Activated naive CD4-positive, alpha-beta T cell treated with anti-CD3 and anti-CD28 coated beads, Interleukin-2, amount 10 ng/mL, durations not matched to agents 7 days and 5 days (primary cell): ENCODE results near the gene GRIK1.

ENCODE experiments used
- CTCF ChIA-PET: fragments of 350-600 bp; sonication (Branson Sonifier 250); formaldehyde crosslinking; loops from one replicate; lab custom pipeline; 2021; ENCODE audit warnings: antibody characterized with exemption; lab: Charles Lee
- DNase-seq: peaks from one replicate; pipeline ENCODE4 v3.0.0-alpha.2; 2020
- H3K27ac Mint-ChIP-seq: one replicate; pipeline ENCODE4 v1.8.0; 2021; ENCODE audit warnings: mild to moderate bottlenecking, moderate library complexity, mixed read lengths
- H3K27me3 Mint-ChIP-seq: one replicate; pipeline ENCODE4 v1.8.0; 2021; ENCODE audit warnings: mild to moderate bottlenecking, mixed read lengths
- H3K36me3 Mint-ChIP-seq: one replicate; pipeline ENCODE4 v1.8.0; 2021; ENCODE audit warnings: mixed read lengths
- H3K4me1 Mint-ChIP-seq: one replicate; pipeline ENCODE4 v1.8.0; 2021; ENCODE audit warnings: mixed read lengths
- H3K4me3 Mint-ChIP-seq: one replicate; pipeline ENCODE4 v1.8.0; 2021; ENCODE audit warnings: mild to moderate bottlenecking, moderate library complexity, mixed read lengths
- H3K9me3 Mint-ChIP-seq: one replicate; pipeline ENCODE4 v1.8.0; 2021; ENCODE audit warnings: mixed read lengths

Gene GRIK1

DNA sequence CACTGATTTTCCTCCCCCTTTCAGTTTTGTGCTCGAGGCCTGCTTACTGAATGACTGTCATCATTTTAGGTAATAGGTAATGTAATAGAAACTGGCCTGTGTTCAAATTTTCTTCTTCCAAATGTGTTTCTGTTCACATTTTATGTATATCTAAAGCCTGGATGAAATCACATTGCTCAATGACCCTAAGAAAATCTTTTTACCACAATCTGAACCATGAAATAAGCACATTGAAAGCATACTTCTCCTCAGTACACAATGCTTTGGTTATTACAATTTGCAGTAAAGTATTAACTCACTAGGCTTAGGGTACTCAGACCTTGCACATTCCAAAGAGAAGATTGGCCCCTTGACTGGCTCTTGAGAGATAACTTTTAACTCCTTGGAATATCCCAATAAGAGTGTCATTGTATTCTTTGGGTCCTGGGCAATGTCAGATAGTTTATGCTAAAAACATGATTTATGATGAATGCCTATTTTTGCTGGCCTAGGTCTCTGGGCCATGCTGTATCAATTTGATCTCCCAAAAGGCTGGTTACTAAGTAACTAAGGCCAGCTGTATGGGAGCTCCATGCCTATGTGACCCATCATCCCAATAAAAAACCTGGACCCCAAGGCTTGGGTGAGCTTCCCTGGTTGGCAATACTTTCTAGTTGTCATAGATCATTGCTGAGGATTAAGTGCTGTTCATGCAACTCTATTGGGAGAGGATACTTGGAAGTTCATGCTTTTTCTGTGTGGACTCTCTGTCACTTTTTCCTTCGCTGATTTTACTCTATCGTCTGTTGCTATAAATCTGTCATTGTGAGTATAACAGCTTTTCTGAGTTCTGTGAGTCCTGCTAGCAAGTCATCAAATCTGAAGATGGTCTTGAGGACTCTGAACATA, 293.9 kb downstream of the GRIK1 start:
- Mint-ChIP-seq H3K4me1 (no peaks in the 10 kb centered on the region), H3K9me3 (no peaks in the 10 kb centered on the region), H3K4me3 (no peak overlapping the region), H3K27me3 (no peaks in the 10 kb centered on the region), H3K27ac (no peak overlapping the region), H3K36me3 (no peaks in the 10 kb centered on the region)
- CTCF ChIA-PET, result interaction anchor here (0.6 to 1.0 kb wide), 2 partner anchors 7 to 12 kb away, joined by 3 read pairs; no protein-coding TSS in a partner anchor
- DNase-seq, result no peak

- Mint-ChIP-seq H3K4me1 (no peaks in the 10 kb centered on the region), H3K4me3 (no peak overlapping the region), H3K9me3 (no peaks in the 10 kb centered on the region), H3K27ac (no peak overlapping the region), H3K27me3 (no peaks in the 10 kb centered on the region), H3K36me3 (no peaks in the 10 kb centered on the region)
- CTCF ChIA-PET, result interaction anchor here (1.0 kb wide), 1 partner anchor 80 kb away, joined by 3 read pairs; no protein-coding TSS in a partner anchor
- no peak for DNase-seq
These were observed 296.5 kb downstream of the GRIK1 start for GRCh38 chr21:29643289-29643688.

DNA sequence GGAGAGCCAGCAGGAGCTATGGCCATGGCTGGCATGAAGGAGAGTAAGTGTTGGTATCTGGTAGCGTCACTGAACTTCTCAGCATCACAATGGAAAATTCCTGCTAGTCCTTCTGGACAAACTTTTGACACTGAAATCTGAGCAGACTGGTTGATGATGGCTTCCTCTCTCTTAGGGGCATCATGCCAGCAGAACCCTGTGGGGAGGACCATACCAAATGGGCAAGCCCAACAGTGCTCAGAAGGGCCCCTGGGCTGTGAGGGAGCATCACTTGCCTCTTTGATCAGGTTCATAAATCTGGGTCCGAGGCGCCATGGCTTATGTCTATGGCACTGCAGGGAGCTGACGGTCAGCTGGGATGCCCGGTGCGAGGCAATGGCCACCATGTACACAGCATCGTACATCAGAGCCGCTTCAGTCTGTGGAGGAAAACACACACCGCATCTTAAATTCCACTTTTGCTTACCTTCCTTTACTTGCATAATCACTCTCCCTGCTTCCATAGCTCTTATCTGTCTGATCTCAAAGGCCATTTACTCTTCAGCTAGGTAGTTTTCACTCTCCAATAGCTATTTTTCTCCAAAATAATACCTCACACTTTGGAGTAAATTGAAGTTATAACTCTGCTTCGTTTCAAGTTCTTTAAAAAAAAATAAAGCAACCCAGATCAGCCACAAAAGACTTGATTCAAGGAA, 297.1 kb downstream of the GRIK1 start:
- no peak overlapping the region for H3K27ac Mint-ChIP-seq
- CTCF ChIA-PET, result interaction anchor here (1.0 kb wide), 1 partner anchor 80 kb away, joined by 3 read pairs; no protein-coding TSS in a partner anchor
- no peak overlapping the region for H3K4me3 Mint-ChIP-seq
- H3K36me3 Mint-ChIP-seq, result no peaks in the 10 kb centered on the region
- H3K9me3 Mint-ChIP-seq, result no peaks in the 10 kb centered on the region
- DNase-seq, result no peak
- H3K27me3 Mint-ChIP-seq, result no peaks in the 10 kb centered on the region
- no peaks in the 10 kb centered on the region for H3K4me1 Mint-ChIP-seq

DNA sequence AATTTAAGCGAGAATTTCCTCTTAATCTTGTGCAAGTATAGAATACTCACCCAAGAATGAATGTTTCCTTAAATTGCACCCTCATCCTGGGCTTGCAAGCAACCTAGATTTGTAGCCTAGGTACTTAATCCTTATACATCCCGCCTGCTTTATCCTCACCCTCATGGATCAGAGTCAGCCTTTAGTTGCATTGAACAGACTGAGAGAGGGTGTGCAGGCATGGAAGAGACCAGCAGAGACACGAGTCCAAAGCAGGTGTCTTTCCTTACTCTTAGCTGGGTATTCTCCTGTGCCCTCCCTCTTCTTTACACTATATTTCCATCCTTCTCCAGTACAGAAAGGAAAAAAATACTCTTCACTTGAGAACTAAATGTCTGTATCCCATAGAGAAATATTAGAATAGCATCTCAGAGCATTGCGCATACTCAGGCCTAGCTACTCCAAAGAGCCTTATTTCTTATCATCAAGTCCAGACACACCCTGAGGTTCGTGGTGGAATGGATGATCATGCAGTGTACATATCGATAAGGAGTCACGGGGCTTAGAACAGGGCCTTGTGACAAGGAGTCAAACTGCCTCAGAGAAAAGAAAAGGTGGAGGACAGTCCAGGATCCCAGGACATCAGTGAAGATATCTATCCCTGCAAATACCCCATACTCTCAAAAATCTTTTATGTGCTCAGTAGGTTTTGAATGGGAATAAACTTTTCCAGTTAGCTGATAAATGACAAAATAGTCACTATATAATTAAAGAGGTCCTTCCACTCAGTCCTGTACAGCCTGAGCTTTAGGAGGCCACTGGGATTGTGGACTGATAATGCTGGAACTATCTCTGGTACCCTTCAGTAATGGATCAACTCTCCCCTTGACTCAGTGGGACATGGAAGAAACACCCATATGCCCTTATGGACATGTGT, 297.9 kb downstream of the GRIK1 start:
- CTCF ChIA-PET, result no interaction called here
- Mint-ChIP-seq H3K4me1 (no peaks in the 10 kb centered on the region), H3K4me3 (no peak overlapping the region), H3K36me3 (no peaks in the 10 kb centered on the region), H3K9me3 (no peaks in the 10 kb centered on the region), H3K27ac (no peak overlapping the region), H3K27me3 (no peaks in the 10 kb centered on the region)
- no peak for DNase-seq

- no peak overlapping the region for H3K4me3 Mint-ChIP-seq
- DNase-seq, result no peak
- H3K27ac Mint-ChIP-seq, result no peak overlapping the region
- no peaks in the 10 kb centered on the region for H3K27me3 Mint-ChIP-seq
- no peaks in the 10 kb centered on the region for H3K36me3 Mint-ChIP-seq
- H3K9me3 Mint-ChIP-seq, result no peaks in the 10 kb centered on the region
- H3K4me1 Mint-ChIP-seq, result no peaks in the 10 kb centered on the region
- CTCF ChIA-PET, result no interaction called here
These were observed 298.7 kb downstream of the GRIK1 start for GRCh38 chr21:29641001-29641634.

- H3K9me3 Mint-ChIP-seq, result no peaks in the 10 kb centered on the region
- no peaks in the 10 kb centered on the region for H3K4me1 Mint-ChIP-seq
- no peak for DNase-seq
- H3K36me3 Mint-ChIP-seq, result no peaks in the 10 kb centered on the region
- H3K4me3 Mint-ChIP-seq, result no peak overlapping the region
- H3K27ac Mint-ChIP-seq, result no peak overlapping the region
- H3K27me3 Mint-ChIP-seq, result no peaks in the 10 kb centered on the region
- CTCF ChIA-PET, result no interaction called here
These were observed 299.7 kb downstream of the GRIK1 start for GRCh38 chr21:29640080-29640508.

DNA sequence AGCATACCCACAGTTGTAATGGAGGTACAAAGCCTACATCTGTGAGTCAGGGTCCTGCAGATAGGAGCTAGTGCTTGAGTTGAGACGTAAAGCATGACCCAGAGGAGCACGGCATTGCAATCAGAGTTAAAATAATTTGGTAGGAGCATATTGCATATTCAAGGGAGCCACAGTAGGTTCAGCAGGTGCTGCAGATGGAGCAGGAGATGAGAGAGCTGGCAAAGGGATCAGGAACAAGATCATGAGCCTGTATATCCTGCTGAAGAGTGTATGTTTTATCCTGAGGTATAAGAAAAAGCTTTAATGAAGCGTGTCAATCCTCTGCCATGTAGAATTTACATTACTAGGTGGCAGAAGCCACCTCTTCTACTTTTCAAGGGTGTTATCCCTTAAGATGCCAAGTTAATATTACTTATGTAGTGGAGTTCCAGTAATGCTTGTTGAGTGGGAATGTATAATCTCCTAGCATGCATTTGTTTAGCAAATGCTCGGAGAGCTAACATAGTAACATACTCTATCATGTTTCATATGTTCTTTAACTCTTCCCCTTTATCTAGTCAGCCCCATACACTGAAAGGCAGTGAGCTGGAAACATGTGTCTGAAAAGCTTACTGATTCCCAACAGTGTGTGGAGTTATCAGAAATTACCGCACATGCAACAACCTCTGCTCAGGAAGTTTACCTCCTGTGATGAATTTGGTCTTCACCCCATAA, 300.3 kb downstream of the GRIK1 start:
- no peak for DNase-seq
- no peaks in the 10 kb centered on the region for H3K4me1 Mint-ChIP-seq
- H3K27me3 Mint-ChIP-seq, result no peaks in the 10 kb centered on the region
- no peaks in the 10 kb centered on the region for H3K36me3 Mint-ChIP-seq
- no peak overlapping the region for H3K4me3 Mint-ChIP-seq
- CTCF ChIA-PET, result interaction anchor here (1.5 kb wide), 1 partner anchor 210 kb away, joined by 3 read pairs; no protein-coding TSS in a partner anchor
- H3K9me3 Mint-ChIP-seq, result no peaks in the 10 kb centered on the region
- no peak overlapping the region for H3K27ac Mint-ChIP-seq

GRCh38 chr21:29638761-29639327, 301.0 kb downstream of the GRIK1 start:
- Mint-ChIP-seq H3K4me3 (no peak overlapping the region), H3K27me3 (no peaks in the 10 kb centered on the region), H3K9me3 (no peaks in the 10 kb centered on the region), H3K4me1 (no peaks in the 10 kb centered on the region), H3K27ac (no peak overlapping the region), H3K36me3 (no peaks in the 10 kb centered on the region)
- CTCF ChIA-PET, result interaction anchor here (0.7 to 1.5 kb wide), 2 partner anchors 8 to 210 kb away, joined by 3 read pairs; no protein-coding TSS in a partner anchor
- DNase-seq, result no peak

DNA sequence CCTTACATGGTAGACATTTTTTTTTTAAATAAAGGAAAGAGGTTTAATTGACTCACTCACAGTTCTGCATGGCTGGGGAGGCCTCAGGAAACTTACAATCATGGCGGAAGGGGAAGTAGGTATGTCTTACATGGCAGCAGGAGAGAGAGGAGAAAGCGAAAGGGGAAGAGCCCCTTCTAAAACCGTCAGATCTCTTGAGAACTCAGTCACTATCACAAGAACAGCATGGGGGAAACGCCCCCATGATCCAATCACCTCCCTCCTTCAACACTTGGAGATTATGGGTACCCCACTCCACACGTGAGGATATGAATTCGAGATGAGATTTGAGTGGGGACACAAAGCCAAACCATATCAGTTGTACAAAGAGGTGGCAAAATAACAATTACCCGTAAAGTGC, 301.7 kb downstream of the GRIK1 start:
- Mint-ChIP-seq H3K9me3 (no peaks in the 10 kb centered on the region), H3K27me3 (no peaks in the 10 kb centered on the region), H3K36me3 (no peaks in the 10 kb centered on the region), H3K4me1 (no peaks in the 10 kb centered on the region), H3K27ac (no peak overlapping the region), H3K4me3 (no peak overlapping the region)
- no peak for DNase-seq
- CTCF ChIA-PET, result interaction anchor here (1.5 kb wide), 1 partner anchor 211 kb away, joined by 3 read pairs; no protein-coding TSS in a partner anchor

DNA sequence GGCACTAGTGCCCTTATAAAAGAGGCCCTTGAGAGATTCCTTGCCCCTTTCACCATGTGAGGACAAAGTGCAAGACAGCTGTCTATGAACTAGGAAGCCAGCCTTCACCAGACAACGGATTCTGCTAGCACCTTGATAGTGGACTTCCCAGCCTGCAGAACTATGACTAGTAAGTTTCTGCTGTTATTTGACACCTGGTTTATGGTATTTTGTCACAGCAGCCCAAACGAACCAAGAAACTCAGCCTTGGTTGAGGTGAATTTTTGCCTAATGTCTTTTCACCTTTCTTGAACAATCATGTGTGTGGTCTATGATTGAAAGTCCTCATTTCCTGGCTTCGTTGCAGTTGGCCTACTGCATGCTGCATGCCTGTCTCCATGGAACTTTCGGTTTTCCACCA, 302.2 kb downstream of the GRIK1 start:
- CTCF ChIA-PET, result no interaction called here
- H3K27ac Mint-ChIP-seq, result no peak overlapping the region
- H3K36me3 Mint-ChIP-seq, result no peaks in the 10 kb centered on the region
- H3K4me3 Mint-ChIP-seq, result no peak overlapping the region
- H3K27me3 Mint-ChIP-seq, result no peaks in the 10 kb centered on the region
- H3K4me1 Mint-ChIP-seq, result no peaks in the 10 kb centered on the region
- no peaks in the 10 kb centered on the region for H3K9me3 Mint-ChIP-seq
- DNase-seq, result no peak

DNA sequence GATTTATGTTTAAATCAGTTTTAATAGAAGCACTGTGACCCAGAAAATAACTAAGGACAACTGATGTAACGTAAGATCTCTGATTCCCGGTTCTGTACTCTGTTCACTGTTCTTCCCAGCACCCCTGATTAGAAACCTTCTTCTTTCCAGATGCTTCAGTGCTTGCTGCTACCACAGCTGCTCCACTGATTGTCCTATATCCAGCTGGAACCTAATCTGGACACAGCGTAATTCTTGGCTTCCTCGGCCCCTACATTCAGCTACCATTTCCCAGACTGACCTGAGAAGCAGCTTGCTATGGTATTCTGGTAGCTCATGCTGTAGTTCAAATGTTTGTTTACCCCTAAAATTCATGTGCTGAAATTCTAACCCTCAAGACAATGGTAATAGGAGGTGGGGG, 302.7 kb downstream of the GRIK1 start:
- no peak overlapping the region for H3K4me3 Mint-ChIP-seq
- H3K4me1 Mint-ChIP-seq, result no peaks in the 10 kb centered on the region
- CTCF ChIA-PET, result interaction anchor here (1.0 kb wide), 1 partner anchor 16 kb away, joined by 3 read pairs; no protein-coding TSS in a partner anchor
- H3K27me3 Mint-ChIP-seq, result no peaks in the 10 kb centered on the region
- H3K27ac Mint-ChIP-seq, result no peak overlapping the region
- DNase-seq, result no peak
- no peaks in the 10 kb centered on the region for H3K9me3 Mint-ChIP-seq
- H3K36me3 Mint-ChIP-seq, result no peaks in the 10 kb centered on the region

GRCh38 chr21:29634418-29634817, 305.4 kb downstream of the GRIK1 start:
- no peaks in the 10 kb centered on the region for H3K9me3 Mint-ChIP-seq
- DNase-seq, result no peak
- CTCF ChIA-PET, result no interaction called here

More at GRCh38 chr21:29634418-29634817, 305.4 kb downstream of the GRIK1 start:
- Mint-ChIP-seq H3K27ac (no peak overlapping the region), H3K27me3 (no peaks in the 10 kb centered on the region), H3K36me3 (no peaks in the 10 kb centered on the region), H3K4me1 (no peaks in the 10 kb centered on the region), H3K4me3 (no peak overlapping the region)
